MCF 10A (cell line): ENCODE measurements around the gene ZNF740. TPM values are rescaled to one million over a fixed set of nuclear protein-coding genes. Genes with fewer than 3 reads are reported as not detected.
A peak's percentile ranks its signal among the peaks of the same experiment; 100 is the strongest.

Experiments
- BruUV-seq: library from RNA; stranded (reverse); fragments of 400-500 nt; replicated peaks from 2 replicates; lab custom pipeline; 2021; lab: Mats Ljungman, UMichigan
- CTCF ChIA-PET: fragments of 300-600 bp; sonication (Branson Sonifier 250); formaldehyde crosslinking; extraction: SDS; loops from one replicate; lab custom pipeline; 2021; ENCODE audit warnings: antibody characterized with exemption, inconsistent platforms; lab: Yijun Ruan, JAX
- POLR2A ChIA-PET: fragments of 300-600, 350-650 bp; sonication (Branson Sonifier 250); formaldehyde crosslinking; extraction: SDS; loops from one replicate; lab custom pipeline; 2020; ENCODE audit warnings: antibody characterized with exemption, inconsistent platforms; lab: Yijun Ruan, JAX
- DNase-seq: peaks from one replicate; pipeline ENCODE4 v3.0.0-alpha.2; 2018; ENCODE audit not compliant: unreplicated experiment
- H3K27ac Mint-ChIP-seq: one replicate; pipeline ENCODE4 v1.8.0; 2022; ENCODE audit warnings: mild to moderate bottlenecking, low read depth, mixed read lengths; ENCODE audit not compliant: unreplicated experiment
- H3K27me3 Mint-ChIP-seq: one replicate; pipeline ENCODE4 v1.8.0; 2022; ENCODE audit warnings: mixed read lengths; ENCODE audit not compliant: insufficient read depth, unreplicated experiment
- H3K36me3 Mint-ChIP-seq: one replicate; pipeline ENCODE4 v1.8.0; 2022; ENCODE audit warnings: mild to moderate bottlenecking, moderate library complexity, mixed read lengths; ENCODE audit not compliant: insufficient read depth, unreplicated experiment
- H3K4me1 Mint-ChIP-seq: one replicate; pipeline ENCODE4 v1.8.0; 2022; ENCODE audit warnings: mixed read lengths; ENCODE audit not compliant: insufficient read depth, unreplicated experiment
- H3K4me3 Mint-ChIP-seq: one replicate; pipeline ENCODE4 v1.8.0; 2022; ENCODE audit warnings: mild to moderate bottlenecking, moderate library complexity, mixed read lengths; ENCODE audit not compliant: unreplicated experiment
- H3K9me3 Mint-ChIP-seq: one replicate; pipeline ENCODE4 v1.8.0; 2022; ENCODE audit warnings: mixed read lengths; ENCODE audit not compliant: unreplicated experiment
- CTCF ChIP-seq: fragments of 200-600 bp; IDR thresholded peaks from one replicate; pipeline ENCODE4 v1.8.0; 2022; ENCODE audit warnings: antibody characterized with exemption, mild to moderate bottlenecking; ENCODE audit not compliant: unreplicated experiment
- intact Hi-C: fragments of 100-400 bp; cut with micrococcal nuclease; formaldehyde crosslinking; loops from 2 replicates; pipeline ENCODE4 v1.14.1; 2022
- total RNA-seq: library from RNA; stranded (reverse); gene quantifications from 2 replicates; pipeline ENCODE4 v1.2.3, GENCODE V29; 2022

ZNF740 gene
- total RNA-seq, 1 experiment from 2014 or later = 36.2 TPM

- intact Hi-C loops = no loop called here
- no peak overlapping the region for H3K4me3 Mint-ChIP-seq
- no TSS peak for BruUV-seq
- peaks cover 60% of the 10 kb centered on the region for H3K4me1 Mint-ChIP-seq
- CTCF ChIA-PET = interaction anchor here (0.6 to 0.8 kb wide), 4 partner anchors 9 to 320 kb away, joined by 3 to 4 read pairs (median 3); no protein-coding TSS in a partner anchor
- H3K36me3 Mint-ChIP-seq = peaks cover 27% of the 10 kb centered on the region
- TF ChIP-seq CTCF = no peak
- POLR2A ChIA-PET = interaction anchor here (0.6 to 1.8 kb wide), 6 partner anchors 8 to 403 kb away, joined by 3 to 8 read pairs (median 4); partner anchors contain the start of genes CSAD and ZNF740
- no peaks in the 10 kb centered on the region for H3K9me3 Mint-ChIP-seq
- no peaks in the 10 kb centered on the region for H3K27me3 Mint-ChIP-seq
- no peak overlapping the region for H3K27ac Mint-ChIP-seq
- DNase-seq = no peak
Observed at GRCh38 chr12:53223389-53224060, 43.0 kb downstream of the ZNF740 start.

- Mint-ChIP-seq H3K36me3 (peaks cover 23% of the 10 kb centered on the region), H3K4me3 (no peak overlapping the region), H3K27ac (peak overlapping the region; percentile 43), H3K9me3 (no peaks in the 10 kb centered on the region), H3K27me3 (no peaks in the 10 kb centered on the region), H3K4me1 (peaks cover 59% of the 10 kb centered on the region)
- TF ChIP-seq CTCF = peak; percentile 27
- ChIA-PET POLR2A (interaction anchor here (0.5 to 1.8 kb wide), 8 partner anchors 7 to 402 kb away, joined by 3 to 6 read pairs (median 4); partner anchors contain the start of genes CSAD and ZNF740), CTCF (interaction anchor here (0.5 to 1.9 kb wide), 6 partner anchors 8 to 1096 kb away, joined by 3 to 6 read pairs (median 3); no protein-coding TSS in a partner anchor)
- BruUV-seq = no TSS peak
- peak; percentile 60 for DNase-seq
- intact Hi-C loops = no loop called here
Observed at GRCh38 chr12:53224061-53224896, 43.8 kb downstream of the ZNF740 start.

- ChIA-PET POLR2A (interaction anchor here (0.5 to 1.8 kb wide), 5 partner anchors 19 to 99 kb away, joined by 3 to 6 read pairs (median 3); partner anchors contain the start of genes CSAD and ZNF740), CTCF (interaction anchor here (0.5 to 1.9 kb wide), 7 partner anchors 9 to 1096 kb away, joined by 3 to 6 read pairs (median 3); a partner anchor contains a TSS)
- H3K27me3 Mint-ChIP-seq = no peaks in the 10 kb centered on the region
- intact Hi-C loops = no loop called here
- H3K36me3 Mint-ChIP-seq = peaks cover 21% of the 10 kb centered on the region
- peaks cover 62% of the 10 kb centered on the region for H3K4me1 Mint-ChIP-seq
- H3K9me3 Mint-ChIP-seq = no peaks in the 10 kb centered on the region
- DNase-seq = no peak
- H3K27ac Mint-ChIP-seq = peak overlapping the region; percentile 43
- BruUV-seq = no TSS peak
- H3K4me3 Mint-ChIP-seq = no peak overlapping the region
- no peak for TF ChIP-seq CTCF
Observed at GRCh38 chr12:53224897-53225634, 44.5 kb downstream of the ZNF740 start.
